KMS-11 (cell line): Measurements from ENCODE around the gene CARHSP1.

Source experiments
- H2AFZ ChIP-seq: fragments of 200-600 bp; sonication (generic); 2 replicates; pipeline ENCODE4 v1.6.1; 2016; ENCODE audit warnings: antibody characterized with exemption, mixed run types, low read depth
- H3K27ac ChIP-seq: fragments of 200-600 bp; sonication (generic); 2 replicates; pipeline ENCODE4 v1.6.1; 2016; ENCODE audit warnings: mild to moderate bottlenecking, mixed run types
- H3K27me3 ChIP-seq: fragments of 200-600 bp; sonication (generic); 2 replicates; pipeline ENCODE4 v1.6.1; 2017; ENCODE audit warnings: mild to moderate bottlenecking, low read depth, mixed run types, moderate library complexity; ENCODE audit not compliant: insufficient read depth
- H3K36me3 ChIP-seq: fragments of 200-600 bp; sonication (generic); 2 replicates; pipeline ENCODE4 v1.6.1; 2017; ENCODE audit warnings: mild to moderate bottlenecking, mixed run types; ENCODE audit not compliant: insufficient read depth
- H3K4me1 ChIP-seq: fragments of 200-600 bp; sonication (generic); 2 replicates; pipeline ENCODE4 v1.6.1; 2016; ENCODE audit warnings: mild to moderate bottlenecking, low read depth, mixed run types; ENCODE audit not compliant: poor library complexity, severe bottlenecking
- H3K4me2 ChIP-seq: fragments of 200-600 bp; sonication (generic); 2 replicates; pipeline ENCODE4 v1.7.0; 2016; ENCODE audit warnings: mild to moderate bottlenecking, mixed run types
- H3K4me3 ChIP-seq: fragments of 200-600 bp; sonication (generic); IDR thresholded peaks from 2 replicates; pipeline ENCODE4 v1.6.1; 2017; ENCODE audit warnings: low read depth, low read length, mixed read lengths; ENCODE audit not compliant: insufficient read depth
- H3K79me2 ChIP-seq: fragments of 200-600 bp; sonication (generic); 2 replicates; pipeline ENCODE4 v1.6.1; 2016; ENCODE audit warnings: low read depth, mixed run types; ENCODE audit not compliant: insufficient read depth
- H3K9ac ChIP-seq: fragments of 200-600 bp; sonication (generic); 2 replicates; pipeline ENCODE4 v1.6.1; 2016; ENCODE audit warnings: mild to moderate bottlenecking, mixed run types
- H4K20me1 ChIP-seq: fragments of 200-600 bp; sonication (generic); 2 replicates; pipeline ENCODE4 v1.6.1; 2016; ENCODE audit warnings: mild to moderate bottlenecking, mixed run types; ENCODE audit not compliant: insufficient read depth
- CTCF ChIP-seq: fragments of 200-600 bp; sonication (generic); conservative IDR thresholded peaks from 2 replicates; pipeline ENCODE4 v1.6.1; 2017; ENCODE audit warnings: low read depth, mild to moderate bottlenecking, antibody characterized with exemption, low read length, moderate library complexity, mixed read lengths

Gene CARHSP1

GRCh38 chr16:8822403-8822802 is 46.4 kb downstream of the CARHSP1 start:
- no peaks in the 10 kb centered on the region for H4K20me1 ChIP-seq
- no peak overlapping the region for H3K27ac ChIP-seq
- H2AFZ ChIP-seq = no peak overlapping the region
- no peaks in the 10 kb centered on the region for H3K27me3 ChIP-seq
- H3K4me3 ChIP-seq = no peak overlapping the region
- H3K36me3 ChIP-seq = no peaks in the 10 kb centered on the region; the same call in 1 of the 2 replicates
- TF ChIP-seq CTCF = no peak
- H3K4me2 ChIP-seq = no peak overlapping the region
- H3K79me2 ChIP-seq = no peaks in the 10 kb centered on the region
- peaks cover 2% of the 10 kb centered on the region for H3K4me1 ChIP-seq
- no peak overlapping the region for H3K9ac ChIP-seq

GRCh38 chr16:8819411-8820034 is 49.3 kb downstream of the CARHSP1 start:
- H3K9ac ChIP-seq = no peak overlapping the region
- peaks cover 24% of the 10 kb centered on the region for H3K4me1 ChIP-seq
- no peak overlapping the region for H3K4me2 ChIP-seq
- H3K27ac ChIP-seq = no peak overlapping the region
- H2AFZ ChIP-seq = no peak overlapping the region
- H4K20me1 ChIP-seq = no peaks in the 10 kb centered on the region
- no peak for TF ChIP-seq CTCF
- H3K79me2 ChIP-seq = peaks cover 4% of the 10 kb centered on the region; the same call in 1 of the 2 replicates
- no peak overlapping the region for H3K4me3 ChIP-seq
- H3K27me3 ChIP-seq = no peaks in the 10 kb centered on the region
- peaks cover 11% of the 10 kb centered on the region; the same call in 1 of the 2 replicates for H3K36me3 ChIP-seq

- Histone ChIP-seq H3K27me3 (no peaks in the 10 kb centered on the region), H3K36me3 (peaks cover 16% of the 10 kb centered on the region; the same call in 1 of the 2 replicates), H4K20me1 (no peaks in the 10 kb centered on the region), H3K79me2 (peaks cover 4% of the 10 kb centered on the region; the same call in 1 of the 2 replicates), H3K4me3 (no peak overlapping the region), H2AFZ (no peak overlapping the region), H3K4me1 (peaks cover 26% of the 10 kb centered on the region), H3K4me2 (no peak overlapping the region), H3K9ac (no peak overlapping the region), H3K27ac (no peak overlapping the region)
- no peak for TF ChIP-seq CTCF
Measured at GRCh38 chr16:8818504-8819270, 50.1 kb downstream of the CARHSP1 start.

GRCh38 chr16:8816967-8817655 is 51.7 kb downstream of the CARHSP1 start:
- no peak for TF ChIP-seq CTCF
- Histone ChIP-seq H4K20me1 (no peaks in the 10 kb centered on the region), H3K27ac (peak overlapping the region; percentile 26; the same call in 1 of the 2 replicates), H3K4me3 (no peak overlapping the region), H3K36me3 (peaks cover 27% of the 10 kb centered on the region; the same call in 1 of the 2 replicates), H3K27me3 (no peaks in the 10 kb centered on the region), H3K4me2 (peak overlapping the region; percentile 19; the same call in 1 of the 2 replicates), H2AFZ (no peak overlapping the region), H3K4me1 (peaks cover 26% of the 10 kb centered on the region), H3K9ac (no peak overlapping the region), H3K79me2 (peaks cover 4% of the 10 kb centered on the region; the same call in 1 of the 2 replicates)
